ENCODE measurements around the gene FLOT1.

FLOT1 gene

DNA sequence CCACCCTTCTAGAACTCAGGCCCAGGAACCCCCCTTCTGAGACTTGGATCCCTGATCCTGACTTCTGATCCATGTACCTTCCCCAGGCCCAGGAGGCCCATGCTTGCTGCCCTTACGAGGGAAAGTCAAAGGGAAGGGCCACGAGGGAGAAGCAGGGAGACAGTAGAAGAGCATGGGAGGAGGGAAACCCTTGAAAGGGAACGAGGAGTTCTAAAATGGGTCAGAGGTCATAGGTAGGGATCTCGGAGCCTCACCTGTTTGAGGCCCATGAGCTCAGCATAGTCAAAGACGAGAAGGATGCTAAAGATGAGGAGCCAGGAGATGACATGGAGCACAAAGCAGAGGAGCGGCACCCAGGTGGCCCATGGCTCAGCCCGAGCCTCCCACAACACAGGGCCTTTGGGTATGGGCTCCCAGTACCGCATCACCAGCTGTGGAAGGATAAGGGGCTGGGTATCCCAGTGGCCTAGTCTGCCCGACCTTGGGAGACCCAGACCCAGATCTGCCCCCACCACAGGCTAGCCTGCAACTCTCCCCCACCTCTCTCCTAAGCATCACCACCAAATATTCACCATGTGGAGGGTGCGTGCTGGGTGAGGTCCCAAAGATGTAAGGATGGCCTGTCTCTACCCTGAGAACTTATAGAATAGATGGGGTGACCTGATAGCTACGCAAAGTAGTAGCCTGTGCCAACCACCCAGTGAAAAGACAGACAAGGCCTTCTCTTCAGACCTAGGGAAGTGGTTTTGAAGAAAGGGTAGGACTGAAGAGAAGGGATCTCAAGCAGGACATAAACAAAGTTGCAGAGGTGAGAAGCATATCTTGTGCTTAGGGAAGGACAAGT, 53.2 kb downstream of the FLOT1 start:
- H3K4me3 ChIP-seq (ENCODE audit: low read length) = no peak overlapping the region
- no peak for DNase-seq (ENCODE audit: low read depth)
- TF ChIP-seq, protein P1, sequence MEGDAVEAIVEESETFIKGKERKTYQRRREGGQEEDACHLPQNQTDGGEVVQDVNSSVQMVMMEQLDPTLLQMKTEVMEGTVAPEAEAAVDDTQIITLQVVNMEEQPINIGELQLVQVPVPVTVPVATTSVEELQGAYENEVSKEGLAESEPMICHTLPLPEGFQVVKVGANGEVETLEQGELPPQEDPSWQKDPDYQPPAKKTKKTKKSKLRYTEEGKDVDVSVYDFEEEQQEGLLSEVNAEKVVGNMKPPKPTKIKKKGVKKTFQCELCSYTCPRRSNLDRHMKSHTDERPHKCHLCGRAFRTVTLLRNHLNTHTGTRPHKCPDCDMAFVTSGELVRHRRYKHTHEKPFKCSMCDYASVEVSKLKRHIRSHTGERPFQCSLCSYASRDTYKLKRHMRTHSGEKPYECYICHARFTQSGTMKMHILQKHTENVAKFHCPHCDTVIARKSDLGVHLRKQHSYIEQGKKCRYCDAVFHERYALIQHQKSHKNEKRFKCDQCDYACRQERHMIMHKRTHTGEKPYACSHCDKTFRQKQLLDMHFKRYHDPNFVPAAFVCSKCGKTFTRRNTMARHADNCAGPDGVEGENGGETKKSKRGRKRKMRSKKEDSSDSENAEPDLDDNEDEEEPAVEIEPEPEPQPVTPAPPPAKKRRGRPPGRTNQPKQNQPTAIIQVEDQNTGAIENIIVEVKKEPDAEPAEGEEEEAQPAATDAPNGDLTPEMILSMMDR (conservative IDR thresholded peaks at IDR 0.05; ENCODE audit: low read depth, low read length) = no peak

DNA sequence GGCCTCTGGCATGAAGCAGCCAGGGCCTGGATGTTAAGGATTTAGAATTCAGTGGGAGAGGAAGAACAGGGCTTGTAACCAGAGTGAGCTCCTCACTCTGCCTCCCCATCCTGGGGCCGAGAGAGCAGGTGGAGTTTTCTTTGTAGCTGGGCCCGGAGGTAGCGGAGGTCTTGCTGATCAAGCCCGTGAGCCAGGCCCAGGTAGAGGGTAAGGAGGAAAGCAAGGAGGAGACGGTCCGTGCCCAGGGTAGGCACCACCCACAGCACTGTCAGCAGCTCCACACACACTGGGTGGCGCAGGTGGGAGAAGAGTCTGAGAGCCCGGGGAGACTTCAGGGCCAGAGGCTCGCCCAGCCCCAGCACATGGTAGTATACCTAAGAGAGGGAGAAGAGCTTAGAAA, 53.9 kb downstream of the FLOT1 start:
- no peak overlapping the region for H3K4me3 ChIP-seq (ENCODE audit: low read length)
- no peak for DNase-seq (ENCODE audit: low read depth)
- TF ChIP-seq, protein P1 (conservative IDR thresholded peaks at IDR 0.05; ENCODE audit: low read depth, low read length) = no peak

DNA sequence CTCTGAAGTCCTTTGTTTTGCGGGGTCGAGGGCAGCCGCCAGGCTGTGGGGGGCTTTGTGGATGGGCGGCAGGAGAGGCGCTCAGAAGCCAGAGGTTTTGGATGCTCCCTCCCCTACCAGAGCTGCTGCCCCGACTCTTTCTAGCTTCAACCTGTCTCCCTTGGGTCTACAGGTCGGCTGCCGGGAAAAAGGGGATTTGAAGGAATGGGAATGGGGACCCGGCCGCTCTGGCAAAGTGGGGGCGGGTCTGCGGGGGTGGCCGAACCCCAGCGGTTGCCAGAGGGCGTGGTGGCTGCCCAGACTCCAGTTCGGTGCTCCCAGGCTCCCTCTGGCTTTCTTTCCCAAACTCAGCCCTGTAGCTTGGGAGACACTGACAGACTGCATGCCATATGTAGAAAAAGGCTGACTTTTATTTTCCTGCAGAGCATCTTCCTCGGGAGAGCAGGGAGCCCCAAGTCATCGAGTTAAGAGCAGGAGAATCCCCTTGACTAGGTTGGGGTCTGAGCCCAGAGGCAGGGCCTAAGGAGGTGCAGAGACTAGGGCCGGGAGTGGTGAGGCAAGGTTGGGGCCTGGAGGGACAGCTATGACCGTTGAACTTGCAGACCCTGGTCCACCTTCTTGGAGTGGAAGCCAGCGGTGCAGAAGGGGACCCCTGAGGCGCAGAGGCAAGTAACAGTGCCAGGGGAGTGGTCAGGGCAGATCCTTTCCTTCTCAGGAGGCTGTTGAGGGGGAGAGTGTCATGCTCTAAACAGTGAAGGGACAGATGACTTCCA, 54.6 kb downstream of the FLOT1 start:
- H3K4me3 ChIP-seq (ENCODE audit: low read length) = peak overlapping the region; percentile 84
- TF ChIP-seq, protein P1 (conservative IDR thresholded peaks at IDR 0.05; ENCODE audit: low read depth, low read length) = peak; percentile 29
- no peak for DNase-seq (ENCODE audit: low read depth)

DNA sequence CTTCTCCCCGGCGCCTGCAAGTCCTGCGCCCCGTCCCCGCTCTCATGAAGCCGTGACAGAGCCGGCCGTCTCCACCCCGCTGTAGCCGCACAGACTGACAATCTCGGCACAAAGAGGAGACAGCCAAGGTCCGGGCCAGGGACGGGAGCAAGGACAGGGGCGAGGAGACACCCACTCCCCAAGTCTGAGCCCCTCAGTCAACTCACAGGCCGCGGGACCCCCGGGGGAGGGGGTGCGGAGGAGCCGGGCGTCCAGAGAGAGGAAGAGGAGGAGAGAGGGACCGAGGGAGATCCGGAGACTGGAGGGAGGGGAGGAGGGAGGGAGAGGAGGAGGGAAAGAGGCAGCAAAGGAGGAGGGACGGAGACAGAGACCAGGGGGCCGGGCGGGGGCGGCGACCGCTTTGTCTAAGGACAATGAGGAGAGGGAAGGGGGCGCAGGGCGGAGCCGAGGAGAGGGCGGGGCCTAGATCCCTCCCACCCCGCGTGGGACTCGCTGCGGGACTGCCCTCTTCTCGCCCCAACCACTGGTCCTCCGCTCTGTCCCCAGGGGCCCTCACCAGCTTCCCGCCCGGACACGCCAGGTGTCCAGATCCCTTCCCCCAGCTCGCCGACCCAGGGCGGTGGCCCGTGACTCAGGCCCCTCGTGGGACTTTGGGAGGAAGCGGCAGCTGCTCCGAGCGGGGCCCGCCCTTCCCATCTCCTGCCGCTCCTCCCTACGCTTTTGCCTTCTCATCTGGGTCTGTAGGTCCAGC, 55.4 kb downstream of the FLOT1 start:
- peak overlapping the region; percentile 84 for H3K4me3 ChIP-seq (ENCODE audit: low read length)
- TF ChIP-seq, protein P1 (conservative IDR thresholded peaks at IDR 0.05; ENCODE audit: low read depth, low read length) = no peak
- no peak for DNase-seq (ENCODE audit: low read depth)

DNA sequence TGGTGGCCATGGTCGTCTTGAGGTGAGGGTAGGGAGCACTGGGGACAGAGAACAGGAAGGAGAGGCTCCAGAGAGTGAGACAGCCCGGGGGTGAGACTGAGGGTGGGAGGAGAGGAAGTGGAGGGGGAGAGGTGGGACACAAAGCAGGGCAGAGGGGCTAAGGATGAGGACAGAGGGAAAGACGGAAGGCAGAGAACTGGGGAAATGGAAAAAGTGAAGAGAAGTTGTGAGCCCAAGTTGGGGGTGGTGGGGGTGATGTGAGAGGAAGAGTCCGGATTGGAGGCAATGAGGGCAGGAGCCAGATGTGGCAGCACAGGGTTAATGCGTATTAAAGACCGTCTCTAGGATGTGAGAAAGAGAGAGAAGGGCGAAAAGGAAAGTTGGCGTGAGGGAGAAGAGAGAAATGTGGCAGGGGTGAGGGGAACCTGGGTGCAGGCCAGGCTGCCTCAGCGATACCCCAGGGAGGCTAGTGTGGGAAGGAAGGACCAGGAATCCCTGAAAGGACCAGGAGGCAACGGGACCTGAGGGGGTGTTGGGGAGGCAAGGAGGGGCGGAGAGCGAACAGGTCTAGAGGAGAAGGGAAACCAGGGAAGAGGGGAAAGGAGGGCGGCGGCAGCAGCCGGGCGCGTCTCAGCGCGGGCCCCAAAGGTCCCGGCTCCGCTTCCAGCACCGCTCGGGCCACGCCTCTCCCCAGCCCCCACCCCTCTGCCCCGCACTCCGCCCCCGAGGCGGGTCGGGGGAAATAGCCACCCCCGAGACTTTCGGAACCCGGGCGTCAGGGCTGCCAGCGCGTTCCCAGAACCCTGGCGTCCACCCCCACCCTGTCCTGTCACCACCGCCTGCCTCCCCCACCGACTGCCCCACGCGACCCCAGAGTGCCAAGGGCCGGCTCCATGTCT, 56.2 kb downstream of the FLOT1 start, which contains the start of gene PPP1R18:
Gene PPP1R18 (minus strand): TSS at position 637 of the 899 bp plus-strand sequence. CDS start 627 bp downstream, at position 10.
- H3K4me3 ChIP-seq (ENCODE audit: low read length) = peak within 1 kb of the TSS; percentile 84
- TF ChIP-seq, protein P1 (conservative IDR thresholded peaks at IDR 0.05; ENCODE audit: low read depth, low read length) = no peak
- no peak for DNase-seq (ENCODE audit: low read depth)
